Smooth muscle cell (in vitro differentiated cells): Measurements from ENCODE around the gene LRRC4C. TPM values are rescaled to one million over a fixed set of nuclear protein-coding genes. Genes with fewer than 3 reads are reported as not detected.
"Not testable (repeated sequence)": the region's sequence is repeated elsewhere in the genome, so short reads cannot be mapped to it uniquely, and the experiment has no call there.

ENCODE experiments used
- DNase-seq: peaks from one replicate; lab custom pipeline; 2025; ENCODE audit not compliant: unreplicated experiment; lab: John Stamatoyannopoulos, UW
- H2AFZ ChIP-seq: fragments of 200-600 bp; sonication (generic); 2 replicates; pipeline ENCODE4 v1.6.0; 2016; ENCODE audit warnings: antibody characterized with exemption, low read depth, mild to moderate bottlenecking
- H3F3A ChIP-seq: fragments of 200-600 bp; sonication (generic); 2 replicates; pipeline ENCODE4 v1.6.0; 2017; ENCODE audit warnings: antibody characterized with exemption, low read depth
- H3K27ac ChIP-seq: fragments of 200-600 bp; sonication (generic); 2 replicates; pipeline ENCODE4 v1.5.1; 2016; ENCODE audit warnings: low read depth, mild to moderate bottlenecking
- H3K27me3 ChIP-seq: fragments of 200-600 bp; sonication (generic); 2 replicates; pipeline ENCODE4 v1.6.1; 2016; ENCODE audit warnings: low read depth, mild to moderate bottlenecking
- H3K36me3 ChIP-seq: fragments of 200-600 bp; sonication (generic); 2 replicates; pipeline ENCODE4 v1.5.1; 2016; ENCODE audit warnings: low read depth
- H3K4me1 ChIP-seq: fragments of 200-600 bp; sonication (generic); 2 replicates; pipeline ENCODE4 v1.5.1; 2016; ENCODE audit warnings: low read depth
- H3K4me2 ChIP-seq: fragments of 200-600 bp; sonication (generic); 2 replicates; pipeline ENCODE4 v1.6.0; 2016; ENCODE audit warnings: mild to moderate bottlenecking
- H3K4me3 ChIP-seq: fragments of 200-600 bp; sonication (generic); 2 replicates; pipeline ENCODE4 v1.5.1; 2016; ENCODE audit warnings: mild to moderate bottlenecking
- H3K79me2 ChIP-seq: fragments of 200-600 bp; sonication (generic); 2 replicates; pipeline ENCODE4 v1.6.0; 2016; ENCODE audit warnings: low read depth, mild to moderate bottlenecking
- H3K9ac ChIP-seq: fragments of 200-600 bp; sonication (generic); 2 replicates; pipeline ENCODE4 v1.6.0; 2016; ENCODE audit warnings: low read depth
- H3K9me3 ChIP-seq: fragments of 200-600 bp; sonication (generic); replicated peaks from 2 replicates; pipeline ENCODE4 v1.5.1; 2016; ENCODE audit warnings: low read depth
- H4K20me1 ChIP-seq: fragments of 200-600 bp; sonication (generic); 2 replicates; pipeline ENCODE4 v1.6.0; 2016; ENCODE audit warnings: low read depth
- WGBS: methylation state at CpG from one replicate; pipeline ENCODE4 v1.1.7; 2016; ENCODE audit warnings: low lambda C conversion rate; 5-methylcytosine and 5-hydroxymethylcytosine counted together
- polyA plus RNA-seq: library from polyadenylated mRNA; unstranded; fragments of >200 nt; fragmentation: Nextera tagmentation; extraction: Ambion mirVana; gene quantifications from 2 replicates; pipeline ENCODE4 v1.2.1, GENCODE V29; 2016
- total RNA-seq: library from RNA; depleted of rRNA; stranded (reverse); fragments of >200 nt; gene quantifications from 2 replicates; pipeline ENCODE4 v1.2.3, GENCODE V29; 2014
- TF ChIP-seq, protein P1 (sequence below): fragments of 200-600 bp; sonication (generic); IDR thresholded peaks from 2 replicates; pipeline ENCODE4 v1.5.1; 2017; ENCODE audit warnings: borderline replicate concordance, mild to moderate bottlenecking, antibody characterized with exemption; ENCODE audit not compliant: insufficient read depth, poor library complexity, severe bottlenecking

Gene LRRC4C
- total and polyA plus RNA-seq, 2 experiments from 2014 or later = 7.3 to 10.1 TPM

DNA sequence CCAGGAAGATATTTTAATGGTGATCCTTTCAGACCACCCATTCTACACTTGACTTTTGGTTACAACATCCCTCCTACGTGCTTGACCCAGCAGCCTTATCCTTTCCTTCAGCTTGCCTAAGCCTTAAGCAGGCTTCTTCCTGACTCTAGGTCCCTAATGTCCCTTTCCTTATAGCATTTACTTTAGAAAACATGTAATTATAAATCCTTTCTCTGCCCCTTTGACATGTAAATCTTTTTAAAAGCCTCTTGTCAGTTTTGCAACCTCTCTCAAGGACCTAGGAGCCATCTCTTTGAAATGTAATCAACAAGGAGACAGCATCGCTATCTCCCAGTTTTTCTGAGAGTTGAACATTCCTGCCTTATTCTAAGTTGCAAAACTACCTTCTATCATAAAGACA lies 1255.2 kb downstream of the LRRC4C start:
- H3K4me2 ChIP-seq = no peak overlapping the region
- WGBS = 59% methylated on average over 2 of the region's 2 CpGs
- no peak overlapping the region for H3K4me3 ChIP-seq
- no peaks in the 10 kb centered on the region for H3K36me3 ChIP-seq
- H2AFZ ChIP-seq = no peak overlapping the region
- DNase-seq = no peak
- no peak overlapping the region for H3K27ac ChIP-seq
- no peak overlapping the region for H3K9ac ChIP-seq
- no peaks in the 10 kb centered on the region for H3K9me3 ChIP-seq
- no peaks in the 10 kb centered on the region for H3F3A ChIP-seq
- H3K79me2 ChIP-seq = no peaks in the 10 kb centered on the region
- H3K27me3 ChIP-seq = no peaks in the 10 kb centered on the region
- no peaks in the 10 kb centered on the region for H4K20me1 ChIP-seq
- TF ChIP-seq, protein P1, sequence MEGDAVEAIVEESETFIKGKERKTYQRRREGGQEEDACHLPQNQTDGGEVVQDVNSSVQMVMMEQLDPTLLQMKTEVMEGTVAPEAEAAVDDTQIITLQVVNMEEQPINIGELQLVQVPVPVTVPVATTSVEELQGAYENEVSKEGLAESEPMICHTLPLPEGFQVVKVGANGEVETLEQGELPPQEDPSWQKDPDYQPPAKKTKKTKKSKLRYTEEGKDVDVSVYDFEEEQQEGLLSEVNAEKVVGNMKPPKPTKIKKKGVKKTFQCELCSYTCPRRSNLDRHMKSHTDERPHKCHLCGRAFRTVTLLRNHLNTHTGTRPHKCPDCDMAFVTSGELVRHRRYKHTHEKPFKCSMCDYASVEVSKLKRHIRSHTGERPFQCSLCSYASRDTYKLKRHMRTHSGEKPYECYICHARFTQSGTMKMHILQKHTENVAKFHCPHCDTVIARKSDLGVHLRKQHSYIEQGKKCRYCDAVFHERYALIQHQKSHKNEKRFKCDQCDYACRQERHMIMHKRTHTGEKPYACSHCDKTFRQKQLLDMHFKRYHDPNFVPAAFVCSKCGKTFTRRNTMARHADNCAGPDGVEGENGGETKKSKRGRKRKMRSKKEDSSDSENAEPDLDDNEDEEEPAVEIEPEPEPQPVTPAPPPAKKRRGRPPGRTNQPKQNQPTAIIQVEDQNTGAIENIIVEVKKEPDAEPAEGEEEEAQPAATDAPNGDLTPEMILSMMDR = no peak
- peaks cover 4% of the 10 kb centered on the region for H3K4me1 ChIP-seq

DNA sequence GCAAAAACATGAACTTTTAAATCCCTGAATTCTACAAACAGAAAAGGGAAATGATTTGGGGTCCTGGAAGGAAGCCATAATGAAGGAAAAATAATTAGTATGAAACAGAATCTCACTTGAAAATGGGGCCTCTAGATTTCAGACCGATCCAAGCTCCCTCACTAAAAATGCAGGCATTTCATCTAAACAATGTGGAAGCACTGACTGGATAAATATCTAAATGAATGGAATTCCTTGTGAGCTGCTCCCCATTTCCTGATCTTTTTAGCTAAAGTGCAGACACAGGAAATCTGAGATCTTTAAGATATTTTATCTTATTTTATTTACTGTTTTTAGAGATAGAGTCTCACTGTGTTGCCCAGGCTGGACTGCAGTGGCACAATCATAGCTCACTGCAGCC lies 1255.8 kb downstream of the LRRC4C start:
- no peak for DNase-seq
- H3F3A ChIP-seq = no peaks in the 10 kb centered on the region
- 27% methylated on average over 1 of the region's 1 CpG for WGBS
- H3K4me1 ChIP-seq = peaks cover 4% of the 10 kb centered on the region
- TF ChIP-seq, protein P1 = no peak
- no peak overlapping the region for H3K27ac ChIP-seq
- H4K20me1 ChIP-seq = no peaks in the 10 kb centered on the region
- no peaks in the 10 kb centered on the region for H3K9me3 ChIP-seq
- no peaks in the 10 kb centered on the region for H3K79me2 ChIP-seq
- H3K27me3 ChIP-seq = no peaks in the 10 kb centered on the region
- H3K9ac ChIP-seq = no peak overlapping the region
- no peak overlapping the region for H3K4me2 ChIP-seq
- H3K4me3 ChIP-seq = no peak overlapping the region
- no peaks in the 10 kb centered on the region for H3K36me3 ChIP-seq
- no peak overlapping the region for H2AFZ ChIP-seq

DNA sequence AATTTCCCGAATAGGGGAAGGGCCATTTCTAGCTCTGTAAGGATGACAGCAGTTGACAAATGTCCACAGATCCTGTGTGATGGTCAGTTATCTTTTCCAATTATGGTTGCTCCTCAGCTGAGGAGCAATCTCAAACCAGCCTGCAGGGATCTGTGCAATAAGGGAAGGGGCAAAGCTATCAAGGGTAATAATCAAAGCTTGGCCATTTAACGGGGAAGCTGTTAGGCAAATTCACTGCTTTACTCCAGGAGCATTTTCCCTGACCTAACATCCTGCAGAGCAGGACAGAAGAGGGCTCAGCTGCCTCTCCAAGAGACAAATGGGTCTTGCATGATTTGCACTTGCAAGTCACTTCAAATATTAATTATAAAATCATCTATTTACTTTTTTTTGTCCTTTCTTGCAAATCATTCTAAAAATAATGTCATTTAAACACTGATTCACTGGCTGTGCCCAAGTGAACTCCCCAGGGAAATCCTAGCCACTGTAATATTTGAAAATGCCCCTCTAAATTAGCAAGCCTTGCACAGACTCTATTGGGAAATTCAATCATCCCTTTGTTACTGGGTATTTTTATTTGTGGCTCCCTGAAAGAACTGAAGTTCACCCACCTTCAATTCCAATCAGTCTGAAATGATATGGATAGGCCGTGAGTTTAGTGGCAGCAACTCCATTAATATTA lies 1256.7 kb downstream of the LRRC4C start:
- H3K9me3 ChIP-seq = no peaks in the 10 kb centered on the region
- H4K20me1 ChIP-seq = no peaks in the 10 kb centered on the region
- no peak overlapping the region for H3K4me3 ChIP-seq
- peaks cover 4% of the 10 kb centered on the region for H3K4me1 ChIP-seq
- H2AFZ ChIP-seq = no peak overlapping the region
- H3K9ac ChIP-seq = no peak overlapping the region
- no peaks in the 10 kb centered on the region for H3K36me3 ChIP-seq
- TF ChIP-seq, protein P1 = no peak
- DNase-seq = no peak
- 58% methylated on average over 3 of the region's 3 CpGs for WGBS
- H3K27me3 ChIP-seq = no peaks in the 10 kb centered on the region
- no peak overlapping the region for H3K27ac ChIP-seq
- no peaks in the 10 kb centered on the region for H3F3A ChIP-seq
- no peak overlapping the region for H3K4me2 ChIP-seq
- no peaks in the 10 kb centered on the region for H3K79me2 ChIP-seq

DNA sequence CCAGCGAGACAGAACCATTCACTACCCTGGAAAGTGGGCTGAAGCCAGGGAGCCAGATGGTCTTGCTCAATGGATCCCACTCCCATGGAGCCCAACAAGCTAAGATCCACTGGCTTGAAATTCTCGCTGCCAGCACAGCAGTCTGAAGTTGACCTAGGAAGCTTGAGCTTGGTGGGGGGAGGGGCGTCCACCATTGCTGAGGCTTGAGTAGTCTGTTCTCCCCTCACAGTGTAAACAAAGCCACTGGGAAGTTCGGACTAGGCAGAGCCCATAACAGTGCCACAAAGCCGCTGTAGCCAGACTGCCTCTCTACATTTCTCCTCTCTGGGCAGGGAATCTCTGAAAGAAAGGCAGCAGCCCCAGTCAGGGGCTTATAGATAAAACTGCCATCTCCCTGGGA lies 1266.9 kb downstream of the LRRC4C start:
- DNase-seq, H3K79me2 ChIP-seq, H3F3A ChIP-seq, H3K4me2 ChIP-seq, H3K27ac ChIP-seq, H3K27me3 ChIP-seq, H3K36me3 ChIP-seq, H3K4me3 ChIP-seq, H2AFZ ChIP-seq, H3K4me1 ChIP-seq, H3K9me3 ChIP-seq, H4K20me1 ChIP-seq, H3K9ac ChIP-seq: not testable (repeated sequence)
- 73% methylated on average over 5 of the region's 5 CpGs for WGBS
